ENCODE data around the gene CRY2.

CRY2 gene

DNA sequence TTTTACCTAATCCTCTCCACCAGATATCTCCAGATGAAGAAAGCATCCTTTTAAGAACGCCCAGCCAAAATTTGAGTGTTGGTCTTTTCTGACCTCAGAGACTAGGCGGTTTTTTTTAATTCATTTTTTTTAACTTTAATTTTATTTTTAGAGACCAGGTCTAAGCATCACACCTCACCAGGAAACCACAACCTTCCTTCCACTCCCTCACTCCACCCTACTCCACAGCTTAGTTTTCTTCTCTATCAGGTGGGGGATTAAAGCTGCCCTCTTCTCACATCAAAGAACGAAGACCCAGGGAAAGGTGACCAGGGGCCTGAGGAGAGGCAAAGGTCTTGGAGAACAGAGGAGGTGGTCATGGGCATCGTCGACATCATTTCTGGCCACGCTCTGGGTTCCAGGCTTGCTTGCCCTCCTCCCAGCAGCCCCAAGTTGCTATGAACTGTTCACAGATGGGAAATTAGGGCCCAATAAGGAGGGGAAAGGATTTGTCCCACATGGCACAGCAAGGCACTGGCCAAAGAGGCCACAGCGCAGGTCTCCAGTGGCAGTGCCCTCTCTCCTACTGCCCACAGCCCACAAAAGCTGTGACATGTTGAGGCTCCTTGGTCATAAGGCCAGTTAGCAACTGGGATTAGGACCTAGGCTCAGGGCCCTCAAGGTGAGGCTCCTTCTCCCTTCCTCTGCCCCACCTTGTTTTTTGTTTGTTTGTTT is 71.8 kb downstream of the CRY2 start:
- peak overlapping the region in 1 of 2 donors; percentile 63 for H3K4me3 ChIP-seq (replicated peaks in 1 of 2; ENCODE audit: low read depth in 2 of 2, low read length in 2 of 2)
- DNase-seq (ENCODE audit: low read depth in 2 of 2), result no peak
- TF ChIP-seq, protein P1, sequence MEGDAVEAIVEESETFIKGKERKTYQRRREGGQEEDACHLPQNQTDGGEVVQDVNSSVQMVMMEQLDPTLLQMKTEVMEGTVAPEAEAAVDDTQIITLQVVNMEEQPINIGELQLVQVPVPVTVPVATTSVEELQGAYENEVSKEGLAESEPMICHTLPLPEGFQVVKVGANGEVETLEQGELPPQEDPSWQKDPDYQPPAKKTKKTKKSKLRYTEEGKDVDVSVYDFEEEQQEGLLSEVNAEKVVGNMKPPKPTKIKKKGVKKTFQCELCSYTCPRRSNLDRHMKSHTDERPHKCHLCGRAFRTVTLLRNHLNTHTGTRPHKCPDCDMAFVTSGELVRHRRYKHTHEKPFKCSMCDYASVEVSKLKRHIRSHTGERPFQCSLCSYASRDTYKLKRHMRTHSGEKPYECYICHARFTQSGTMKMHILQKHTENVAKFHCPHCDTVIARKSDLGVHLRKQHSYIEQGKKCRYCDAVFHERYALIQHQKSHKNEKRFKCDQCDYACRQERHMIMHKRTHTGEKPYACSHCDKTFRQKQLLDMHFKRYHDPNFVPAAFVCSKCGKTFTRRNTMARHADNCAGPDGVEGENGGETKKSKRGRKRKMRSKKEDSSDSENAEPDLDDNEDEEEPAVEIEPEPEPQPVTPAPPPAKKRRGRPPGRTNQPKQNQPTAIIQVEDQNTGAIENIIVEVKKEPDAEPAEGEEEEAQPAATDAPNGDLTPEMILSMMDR (IDR thresholded peaks at IDR 0.05; ENCODE audit: low read depth, low read length), result no peak

DNA sequence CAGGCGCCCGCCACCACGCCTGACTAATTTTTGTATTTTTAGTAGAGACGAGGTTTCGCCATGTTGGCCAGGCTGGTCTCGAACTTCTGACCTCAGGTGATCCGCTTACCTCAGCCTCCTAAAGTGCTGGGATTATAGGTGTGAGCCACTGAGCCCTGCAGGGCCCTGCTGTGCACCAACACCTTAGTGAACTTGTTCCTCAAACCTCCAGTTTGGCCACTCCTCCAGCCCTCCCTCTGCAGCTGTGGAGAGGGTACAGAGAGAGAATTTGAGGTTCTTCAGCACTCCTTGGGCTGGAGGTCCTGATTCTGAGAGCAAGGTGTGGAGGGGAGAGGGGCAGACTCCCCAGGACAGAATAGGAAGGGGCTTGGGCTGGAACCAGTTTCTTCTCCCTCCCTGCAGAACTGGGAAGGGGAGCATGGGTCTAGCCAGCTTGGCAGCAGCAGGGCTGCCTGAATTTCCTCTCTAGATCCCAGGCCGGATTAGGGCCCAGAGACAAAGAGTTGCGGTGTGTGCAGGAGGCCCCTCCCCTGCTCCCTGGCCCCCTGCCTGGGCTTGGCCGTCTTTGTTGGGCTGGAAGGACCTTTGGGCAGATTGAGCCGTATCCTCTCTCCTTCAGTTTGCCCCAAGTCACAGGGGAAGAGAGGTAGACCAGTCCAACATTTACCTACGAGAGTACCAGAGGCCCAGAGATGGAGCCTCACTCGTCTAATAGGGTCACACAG is 72.7 kb downstream of the CRY2 start:
- H3K4me3 ChIP-seq (replicated peaks in 1 of 2; ENCODE audit: low read depth in 2 of 2, low read length in 2 of 2), result no peak overlapping the region
- TF ChIP-seq, protein P1 (IDR thresholded peaks at IDR 0.05; ENCODE audit: low read depth, low read length), result no peak
- DNase-seq (ENCODE audit: low read depth in 2 of 2), result no peak

- no peak for DNase-seq (ENCODE audit: low read depth in 2 of 2)
- H3K4me3 ChIP-seq (replicated peaks in 1 of 2; ENCODE audit: low read depth in 2 of 2, low read length in 2 of 2), result no peak overlapping the region
- TF ChIP-seq, protein P1 (IDR thresholded peaks at IDR 0.05; ENCODE audit: low read depth, low read length), result no peak
Observed at GRCh38 chr11:45920531-45921477, 73.5 kb downstream of the CRY2 start.

- DNase-seq (ENCODE audit: low read depth in 2 of 2), result no peak
- TF ChIP-seq, protein P1 (IDR thresholded peaks at IDR 0.05; ENCODE audit: low read depth, low read length), result no peak
- H3K4me3 ChIP-seq (replicated peaks in 1 of 2; ENCODE audit: low read depth in 2 of 2, low read length in 2 of 2), result no peak overlapping the region
Observed at GRCh38 chr11:45921561-45922424, 74.5 kb downstream of the CRY2 start.

DNA sequence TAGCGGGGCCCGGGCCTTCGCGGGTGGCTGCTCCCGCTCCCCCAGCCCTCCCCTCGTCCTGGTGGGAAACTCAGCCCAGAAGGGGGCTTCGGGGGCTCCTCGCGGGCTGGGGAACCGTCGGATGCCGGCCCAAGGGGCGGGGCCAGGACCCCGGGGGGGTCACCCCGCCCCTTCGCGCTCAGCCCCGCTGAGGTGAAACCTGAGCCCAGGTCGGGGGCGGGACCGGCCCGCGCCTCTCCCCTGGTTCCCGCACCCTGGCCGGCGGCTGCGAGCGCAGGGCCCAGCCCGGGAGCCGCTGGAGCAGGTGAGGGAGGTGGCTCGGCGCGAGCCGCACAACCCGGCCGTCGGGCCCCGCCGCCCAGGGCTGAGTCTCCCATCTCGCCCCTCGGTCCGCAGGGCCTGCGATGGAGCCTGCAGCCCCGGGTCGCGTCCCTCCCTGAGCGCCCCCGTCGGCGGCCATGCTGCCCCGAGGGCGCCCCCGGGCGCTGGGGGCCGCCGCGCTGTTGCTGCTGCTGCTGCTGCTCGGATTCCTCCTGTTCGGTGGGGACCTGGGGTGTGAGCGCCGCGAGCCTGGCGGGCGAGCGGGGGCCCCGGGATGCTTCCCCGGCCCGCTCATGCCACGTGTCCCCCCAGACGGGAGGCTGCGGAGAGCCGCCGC is 75.3 kb downstream of the CRY2 start, which contains the start of gene LARGE2:
Gene LARGE2 (plus strand): TSS at position 232 of the 658 bp plus-strand sequence. CDS start 227 bp downstream, at position 459.
- TF ChIP-seq, protein P1 (IDR thresholded peaks at IDR 0.05; ENCODE audit: low read depth, low read length), result no peak
- no peak within 1 kb of the TSS for H3K4me3 ChIP-seq (replicated peaks in 1 of 2; ENCODE audit: low read depth in 2 of 2, low read length in 2 of 2)
- DNase-seq (ENCODE audit: low read depth in 2 of 2), result no peak

Measured in cardiac fibroblast (primary cell).